ENCODE results near the gene IFITM1.

- no peak for TF ChIP-seq YY1 (IDR thresholded peaks at IDR 0.05; ENCODE audit: insufficient read depth, insufficient read length)
- no peak for TF ChIP-seq ZNF274 (IDR thresholded peaks at IDR 0.05; ENCODE audit: low read depth, low read length)
Observed at GRCh38 chr11:269146-269890, 44.5 kb upstream of the IFITM1 start.
